Activated CD4-positive, alpha-beta T cell treated with anti-CD3 and anti-CD28 coated beads, Interleukin-2, amount 50 U/mL, for 24 hours (primary cell): ENCODE results near the gene CALU.

Experiments
- DNase-seq, 2 donors: peaks; one replicate each; pipeline ENCODE4 v3.0.0-alpha.2; 2020; ENCODE audit warnings: low read depth in 1 of 2, low spot score in 1 of 2

CALU gene

DNA sequence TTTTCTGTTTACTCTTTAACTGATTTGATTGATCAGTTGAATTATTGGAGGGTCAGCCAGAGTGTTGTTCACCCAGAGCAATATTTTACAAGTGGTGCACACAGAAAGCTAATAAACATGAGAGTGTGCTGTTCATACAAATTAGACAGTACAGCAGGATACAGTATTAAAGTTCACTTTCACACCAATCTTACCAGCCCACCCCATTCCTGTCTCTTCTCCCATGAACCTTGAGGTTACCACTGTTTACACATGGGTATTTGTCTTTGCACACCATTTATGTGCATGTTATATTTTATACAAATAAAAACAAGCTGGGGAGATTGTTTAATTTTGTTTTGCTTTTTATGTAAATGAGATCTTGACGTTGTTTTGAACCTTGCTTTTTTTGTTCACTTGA is 6.5 kb downstream of the CALU start:
- DNase-seq, result no peak

DNA sequence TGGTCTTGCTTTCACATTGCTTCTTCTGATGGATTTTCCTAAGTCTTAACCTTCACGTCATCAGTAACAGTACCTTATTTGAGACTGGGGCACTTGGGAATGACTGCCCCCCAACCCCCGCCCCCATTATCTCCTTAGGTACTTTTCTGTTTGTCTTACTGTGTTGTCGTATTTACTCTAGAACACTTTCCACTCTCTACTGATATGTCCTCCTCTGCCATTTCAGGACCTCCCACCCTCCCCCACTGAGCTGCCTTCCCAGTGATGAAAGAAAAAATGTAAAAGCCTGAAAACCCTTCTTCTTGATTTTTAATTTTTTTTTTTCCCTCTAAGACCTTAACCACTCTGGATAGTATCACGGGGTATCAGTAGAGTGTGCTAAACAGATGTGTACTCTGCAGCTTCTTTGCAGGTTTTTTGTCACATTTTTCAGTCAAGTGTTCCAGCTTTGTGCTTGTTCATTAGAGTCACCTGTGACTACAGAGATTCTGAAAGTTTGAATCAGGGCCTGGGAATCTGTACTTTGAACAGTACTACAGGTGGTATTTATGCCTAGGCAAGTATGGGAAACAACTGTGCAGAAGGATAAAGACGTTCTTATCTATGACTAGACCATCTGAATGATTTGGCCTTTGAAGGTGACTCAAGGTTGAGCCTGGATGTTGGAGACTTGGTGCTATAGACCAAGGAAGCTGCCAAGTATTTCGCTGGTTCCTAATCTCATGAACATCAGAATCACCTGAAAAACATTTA is 8.3 kb downstream of the CALU start:
- DNase-seq, result no peak

DNA sequence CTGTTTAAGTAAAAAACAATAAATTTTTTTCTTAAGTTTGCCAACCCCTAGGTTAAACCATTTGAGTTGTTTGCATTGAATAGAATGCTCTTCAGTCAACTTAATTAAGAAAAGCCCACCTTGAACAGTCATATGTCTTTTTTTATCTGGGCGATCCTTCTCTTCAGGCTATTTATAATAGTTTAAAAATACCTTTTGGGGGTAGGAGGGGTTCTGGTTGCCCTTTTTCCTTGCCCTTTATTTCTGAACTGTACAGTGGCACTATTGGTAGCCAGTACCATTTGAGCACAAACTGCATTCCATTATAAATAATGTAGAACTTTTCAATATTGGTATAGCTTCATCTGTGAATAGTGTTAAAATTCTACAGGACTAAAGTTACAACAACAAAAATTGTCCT is 13.1 kb downstream of the CALU start:
- DNase-seq, result no peak

DNA sequence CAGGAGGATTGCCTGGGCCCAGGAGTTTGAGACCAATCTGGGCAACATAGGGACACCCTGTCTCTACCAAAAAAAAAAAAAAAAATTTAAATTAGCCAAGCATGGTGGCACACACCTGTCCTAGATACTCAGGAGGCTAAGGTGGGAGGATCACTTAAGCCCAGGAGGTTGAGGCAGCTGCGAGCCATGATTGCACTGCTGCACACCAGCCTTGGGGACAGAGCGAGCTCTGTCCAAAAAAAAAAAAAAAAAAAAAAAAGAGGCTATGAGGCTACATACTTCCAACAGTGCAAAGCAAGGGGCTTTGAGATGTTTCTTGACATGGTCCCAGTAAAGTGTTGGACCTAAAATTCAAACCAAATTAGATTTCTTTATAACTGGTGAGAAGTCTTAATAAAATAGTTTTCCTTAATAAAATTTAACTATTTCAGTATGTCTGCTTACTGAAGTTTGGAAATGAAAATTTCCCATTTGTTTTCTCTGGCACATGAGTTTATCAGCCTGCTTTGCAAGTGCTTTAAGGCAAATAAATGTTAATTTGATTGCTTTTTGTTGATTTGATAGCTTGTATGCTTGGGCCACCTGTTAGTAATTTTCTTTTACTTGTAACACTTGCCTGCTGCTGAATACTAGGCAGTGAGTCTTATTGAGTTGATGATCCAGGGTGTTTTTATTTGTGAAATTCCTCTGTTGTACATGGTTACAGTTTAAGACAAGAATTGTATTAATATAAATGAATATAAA is 16.1 kb downstream of the CALU start:
- DNase-seq, result no peak

DNA sequence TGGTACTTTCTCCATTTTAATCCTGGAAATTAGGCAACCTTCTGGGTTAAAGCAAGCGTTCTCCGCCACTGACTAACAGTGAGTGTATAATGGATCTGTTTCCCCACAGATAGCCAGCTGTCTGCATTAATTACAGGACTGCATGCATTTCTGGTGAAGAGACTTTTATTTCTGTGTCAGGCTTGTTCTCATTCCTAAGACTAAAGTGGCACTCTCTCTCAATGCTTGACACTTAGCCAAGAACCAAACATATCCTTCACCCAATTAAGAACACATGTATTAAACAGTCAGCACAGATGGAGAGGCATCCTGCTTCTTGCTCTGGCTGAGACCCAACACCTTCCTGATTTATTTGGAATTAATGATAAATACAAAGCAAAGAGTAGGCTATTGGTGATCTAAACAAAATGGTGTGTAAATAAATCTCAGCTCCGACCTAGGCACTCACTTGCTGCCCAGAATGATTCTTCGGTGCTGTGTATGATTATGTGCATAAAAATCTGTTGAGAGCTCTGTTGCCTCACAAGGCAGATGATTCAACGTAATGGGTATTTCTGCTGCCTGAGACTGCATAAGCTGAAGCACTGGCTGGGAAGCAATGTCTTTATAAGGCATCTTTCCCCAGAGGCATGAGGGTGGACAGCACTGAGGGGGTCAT is 16.8 kb downstream of the CALU start:
- no peak for DNase-seq

DNA sequence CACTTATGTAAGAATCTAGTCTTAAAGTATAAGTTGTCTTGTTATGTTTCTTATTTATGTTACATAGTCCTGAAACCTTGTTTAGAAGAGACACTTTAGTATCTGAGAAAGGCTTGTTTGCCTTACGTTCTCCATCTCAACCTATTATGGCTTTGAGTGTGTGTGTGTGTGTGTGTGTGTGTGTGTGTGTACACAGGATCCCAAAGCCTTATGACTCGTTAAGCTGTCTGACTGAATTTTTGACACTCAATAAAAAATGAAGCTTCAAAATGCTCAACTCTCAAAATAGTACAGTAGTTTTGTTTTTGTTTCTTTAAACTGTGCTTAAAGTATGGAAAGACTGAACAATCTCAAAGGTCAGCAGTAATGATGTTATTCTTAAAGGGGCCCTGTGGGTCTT is 18.0 kb downstream of the CALU start:
- DNase-seq, result no peak

DNA sequence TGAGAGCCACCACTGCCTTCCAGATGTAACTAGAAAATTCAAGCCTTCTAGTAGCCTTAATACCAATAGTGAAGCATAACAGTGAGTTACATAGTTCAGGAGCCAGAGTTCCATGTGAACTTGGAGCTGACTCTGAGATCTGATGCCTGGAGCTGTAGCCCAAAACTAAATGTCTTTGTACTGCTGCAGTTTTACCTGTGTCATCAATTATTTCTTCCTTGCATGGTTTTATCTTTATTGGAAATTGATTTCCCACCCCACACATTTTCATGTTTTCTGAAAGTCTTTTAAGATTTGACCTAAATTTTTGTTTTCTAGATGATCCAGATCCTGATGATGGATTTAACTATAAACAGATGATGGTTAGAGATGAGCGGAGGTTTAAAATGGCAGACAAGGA is 19.4 kb downstream of the CALU start:
- no peak for DNase-seq

DNA sequence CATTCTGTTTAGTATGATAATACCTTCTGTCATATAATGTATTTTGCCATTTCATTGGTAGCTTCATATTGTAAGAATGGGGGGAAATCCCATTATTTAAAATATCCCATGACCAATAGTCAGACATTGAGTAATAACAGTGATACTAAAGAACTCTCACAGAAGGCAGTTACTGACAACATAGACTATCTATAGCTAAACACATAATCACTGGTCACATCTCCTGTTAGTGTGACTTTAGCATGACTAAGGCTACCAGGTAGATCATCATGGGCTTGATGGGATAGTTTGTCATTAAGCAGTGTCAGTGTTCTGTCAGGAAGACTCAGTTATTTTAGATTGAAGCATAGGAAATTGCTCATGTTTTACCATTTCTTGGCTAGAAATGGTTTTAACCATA is 20.1 kb downstream of the CALU start:
- no peak for DNase-seq

DNA sequence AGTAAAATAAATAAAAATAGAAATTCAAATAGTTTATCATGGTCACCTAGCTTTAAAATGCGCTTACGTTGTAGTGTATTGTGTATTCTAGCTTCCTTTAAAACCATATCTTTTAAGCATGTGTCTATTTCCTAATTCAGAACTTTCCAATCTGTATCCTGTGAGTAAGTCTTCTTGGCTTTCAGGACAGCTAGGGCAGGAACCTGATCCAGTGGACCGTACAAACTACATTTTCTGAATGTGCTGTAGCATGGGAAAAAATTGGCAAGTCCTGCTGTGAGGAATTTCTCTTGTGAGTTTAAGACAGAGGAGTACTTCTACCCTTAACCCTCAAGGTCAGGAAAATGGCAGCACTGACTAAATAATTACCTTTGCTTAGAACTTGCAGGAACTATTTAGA is 24.4 kb downstream of the CALU start:
- DNase-seq, result no peak

DNA sequence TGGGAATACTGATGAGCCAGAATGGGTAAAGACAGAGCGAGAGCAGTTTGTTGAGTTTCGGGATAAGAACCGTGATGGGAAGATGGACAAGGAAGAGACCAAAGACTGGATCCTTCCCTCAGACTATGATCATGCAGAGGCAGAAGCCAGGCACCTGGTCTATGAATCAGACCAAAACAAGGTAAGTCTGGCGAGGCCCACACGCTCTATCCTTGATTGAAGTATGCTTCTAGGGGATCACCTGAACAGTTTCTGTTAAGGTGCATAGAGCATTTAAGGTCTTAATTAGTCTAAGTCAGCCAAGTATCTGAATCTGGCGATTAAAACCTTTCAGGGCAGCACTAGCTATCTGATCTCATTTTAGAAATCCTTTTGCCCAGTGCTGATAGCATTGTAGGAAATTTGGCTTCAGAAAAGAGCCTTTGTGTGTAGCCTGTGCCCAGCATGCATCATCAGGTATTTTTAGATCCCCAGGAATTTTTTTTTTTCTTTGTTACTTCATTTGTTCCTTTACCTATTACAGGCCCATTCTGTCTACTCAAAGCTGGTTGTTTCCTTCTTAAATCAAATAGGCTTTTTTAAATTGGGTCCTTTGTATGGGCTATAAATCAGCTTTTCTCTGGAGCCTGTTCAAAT is 28.4 kb downstream of the CALU start:
- no peak for DNase-seq

DNA sequence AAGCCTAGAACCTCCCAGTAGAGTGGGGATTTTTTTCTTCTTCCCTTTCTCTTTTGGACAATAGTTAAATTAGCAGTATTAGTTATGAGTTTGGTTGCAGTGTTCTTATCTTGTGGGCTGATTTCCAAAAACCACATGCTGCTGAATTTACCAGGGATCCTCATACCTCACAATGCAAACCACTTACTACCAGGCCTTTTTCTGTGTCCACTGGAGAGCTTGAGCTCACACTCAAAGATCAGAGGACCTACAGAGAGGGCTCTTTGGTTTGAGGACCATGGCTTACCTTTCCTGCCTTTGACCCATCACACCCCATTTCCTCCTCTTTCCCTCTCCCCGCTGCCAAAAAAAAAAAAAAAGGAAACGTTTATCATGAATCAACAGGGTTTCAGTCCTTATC is 31.1 kb downstream of the CALU start:
- no peak for DNase-seq

DNA sequence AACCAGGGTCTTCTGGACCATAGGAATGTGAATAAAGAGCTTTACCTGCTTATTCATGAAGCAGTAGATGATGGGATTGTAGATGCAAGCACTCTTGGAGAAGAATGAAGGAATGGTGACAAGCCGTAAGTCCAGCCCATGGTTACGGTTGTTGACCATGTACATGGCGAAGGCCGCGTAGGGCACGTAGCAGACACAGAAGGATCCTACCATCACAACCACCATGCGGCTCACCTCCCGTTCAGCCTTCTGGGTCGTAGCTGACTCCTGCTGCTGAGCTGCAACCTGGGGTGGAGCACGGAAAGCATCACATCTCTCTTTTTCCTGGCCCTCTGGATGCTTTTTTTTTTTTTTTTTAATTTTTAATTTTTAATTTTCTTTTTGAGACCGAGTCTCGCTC is 34.4 kb downstream of the CALU start:
- no peak for DNase-seq

DNA sequence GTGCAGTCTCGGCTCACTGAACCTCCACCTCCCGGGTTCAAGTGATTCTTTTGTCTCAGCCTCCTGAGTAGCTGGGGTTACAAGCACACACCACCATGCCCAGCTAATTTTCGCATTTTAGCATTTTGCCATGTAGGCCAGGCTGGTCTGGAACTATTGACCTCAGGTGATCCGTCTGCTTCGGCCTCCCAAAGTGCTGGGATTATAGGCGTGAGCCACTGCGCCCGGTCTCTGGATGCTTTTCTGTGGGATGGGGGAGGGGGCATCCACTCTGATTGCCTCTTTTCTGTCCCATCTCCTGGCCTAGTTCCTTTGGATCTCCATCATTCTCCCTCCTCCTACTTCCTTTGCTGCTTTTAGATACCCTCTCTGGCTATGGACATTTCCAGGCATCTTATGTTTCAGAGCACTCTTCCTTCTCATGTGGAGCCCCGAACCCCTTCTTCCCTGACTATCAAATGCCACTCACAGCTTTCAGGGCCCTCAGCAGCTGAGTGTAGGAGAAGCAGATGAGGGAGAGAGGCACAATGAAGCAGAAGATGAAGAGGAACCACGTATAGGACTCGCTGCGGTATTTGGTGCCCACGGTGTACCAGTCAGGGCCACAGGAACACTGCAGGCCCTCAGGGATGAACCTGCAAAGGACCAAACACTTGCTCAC is 35.0 kb downstream of the CALU start:
- DNase-seq, result no peak

DNA sequence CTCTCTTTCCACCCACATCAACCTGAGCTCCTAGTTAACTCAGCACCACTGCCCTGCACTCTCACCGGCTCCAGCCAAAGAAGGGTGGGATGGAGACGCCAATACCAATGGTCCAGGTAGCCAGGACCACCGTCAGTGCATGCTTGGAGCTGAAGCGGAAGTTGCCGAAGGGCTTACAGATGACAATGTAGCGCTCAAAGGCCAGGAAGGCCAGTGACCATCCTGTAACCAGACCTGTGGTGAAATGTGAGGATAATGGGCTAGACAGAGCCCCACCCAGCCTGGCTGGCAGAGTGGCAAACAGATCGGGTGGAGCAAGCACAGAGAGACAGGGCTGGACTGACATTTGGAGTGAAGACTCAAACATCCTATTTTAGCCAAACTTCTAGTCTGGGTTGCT is 35.8 kb downstream of the CALU start:
- no peak for DNase-seq

DNA sequence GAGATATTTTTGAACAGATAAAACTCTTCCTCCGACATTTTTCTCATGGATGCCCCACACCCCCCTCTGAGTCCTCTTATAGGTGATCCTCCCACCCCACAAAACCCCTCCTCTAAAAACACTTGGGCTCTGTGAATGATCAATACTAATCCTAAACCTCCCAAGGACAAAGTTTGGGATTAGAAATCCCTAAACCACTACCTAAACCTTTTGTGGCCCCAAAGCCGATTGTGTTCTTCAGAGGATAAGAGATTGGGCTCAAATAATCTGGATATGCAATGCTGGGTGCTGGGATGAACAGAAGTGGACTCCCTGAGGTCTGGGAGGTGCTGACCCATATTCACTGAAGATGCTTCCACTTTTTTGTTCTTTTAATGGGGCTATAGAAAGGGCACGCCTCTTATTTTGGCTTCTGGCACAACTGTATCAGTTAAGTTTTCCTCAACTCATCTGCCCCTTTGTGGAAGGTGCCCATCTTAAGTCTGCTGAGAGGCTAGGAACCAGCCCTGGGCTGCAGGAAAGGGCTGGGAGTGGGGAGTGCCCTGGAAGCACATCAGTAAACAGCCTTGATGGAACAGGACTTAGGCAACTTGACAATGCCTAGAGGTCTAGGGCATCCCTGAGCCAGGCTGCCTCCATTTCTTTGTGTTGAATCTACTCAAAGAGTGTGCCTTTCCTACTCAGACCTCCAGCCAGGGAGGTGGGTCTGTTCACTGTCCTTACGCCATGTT is 36.8 kb downstream of the CALU start, which contains the start of gene OPN1SW:
OPN1SW (minus strand) TSS at position 51 of the 731 bp plus-strand sequence; CDS start at position 38, 13 bp downstream.
- no peak for DNase-seq

DNA sequence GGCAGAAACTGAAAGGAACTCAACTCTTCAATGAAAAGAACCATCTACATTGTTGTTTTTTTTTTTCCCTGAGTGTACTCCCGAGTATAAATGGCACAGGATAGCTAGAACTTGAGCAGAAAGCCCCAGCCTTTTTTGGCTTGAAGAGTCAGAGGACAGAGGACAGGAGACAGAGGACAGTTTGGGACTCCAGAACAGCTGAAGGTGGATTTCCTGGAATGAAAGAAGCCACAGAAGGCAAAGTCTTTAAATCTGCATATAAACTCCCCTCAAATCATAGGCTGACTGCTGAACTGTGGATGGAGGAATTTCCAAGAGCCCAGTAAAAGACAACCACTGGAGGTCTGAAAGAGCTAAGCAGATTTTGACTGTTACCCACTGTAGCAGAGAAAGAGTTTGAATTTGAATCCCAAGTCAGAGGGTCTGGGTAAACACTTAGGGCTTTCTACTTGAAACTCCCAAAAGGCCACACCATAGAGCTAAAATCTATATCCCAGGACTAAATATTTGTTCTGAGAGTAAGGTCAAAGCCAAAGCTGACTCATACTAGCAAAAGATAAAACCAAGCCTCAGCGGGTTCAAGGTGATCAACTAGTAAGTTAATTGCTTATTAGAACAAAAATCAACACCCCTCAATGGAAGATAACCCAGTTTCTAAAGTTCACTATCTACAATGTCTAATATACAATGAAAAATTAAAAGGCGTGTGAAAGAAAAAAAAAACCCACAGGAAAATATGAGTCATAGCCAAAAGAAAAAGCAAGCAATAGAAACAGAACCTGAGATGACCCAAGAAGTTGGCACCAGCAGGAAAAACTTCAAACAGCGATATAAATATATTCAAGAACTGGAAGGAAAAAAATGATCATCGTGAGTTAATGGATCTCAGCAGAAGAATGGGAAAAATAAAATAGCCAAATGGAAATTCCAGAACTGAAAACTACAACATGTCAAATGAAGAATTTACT is 38.3 kb downstream of the CALU start:
- no peak for DNase-seq

DNA sequence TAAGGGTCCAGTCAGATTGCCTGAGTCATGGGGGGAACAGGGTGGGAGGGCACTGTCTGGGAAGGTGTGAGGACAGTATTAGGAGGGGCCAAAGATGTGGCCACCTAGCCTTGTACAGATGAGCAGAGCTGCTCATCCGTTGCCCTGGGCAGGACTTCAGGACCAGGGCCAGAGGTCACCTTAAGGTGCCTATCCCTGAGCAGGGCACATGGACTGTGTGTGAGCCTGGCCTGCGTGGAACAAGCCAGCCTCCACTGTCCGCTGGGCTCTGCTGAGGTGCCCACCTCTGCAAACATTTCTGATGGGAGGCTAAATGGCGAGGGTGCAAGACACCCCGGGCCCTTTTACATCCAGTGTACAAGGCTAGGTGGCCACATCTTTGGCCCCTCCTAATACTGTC is 39.8 kb downstream of the CALU start:
- DNase-seq, result no peak

DNA sequence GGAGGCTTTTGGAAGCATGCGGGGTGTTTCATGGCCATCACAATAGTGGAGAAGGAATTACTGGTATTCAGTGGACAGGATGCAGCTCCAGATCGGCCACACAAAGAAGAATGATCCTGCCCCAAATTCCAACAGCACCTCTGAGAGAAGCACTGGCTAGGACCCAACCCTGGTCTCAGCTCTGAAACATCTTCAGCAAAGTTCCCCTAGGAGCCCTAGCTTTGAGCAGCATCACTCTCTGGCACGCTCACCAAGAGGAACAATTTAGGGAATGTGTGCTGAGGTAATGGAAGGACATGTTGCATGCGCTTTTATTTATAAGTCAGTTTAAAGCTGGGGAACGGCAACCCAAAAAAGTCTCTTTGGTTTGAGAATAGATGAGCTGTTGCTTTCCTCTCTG is 42.0 kb downstream of the CALU start:
- no peak for DNase-seq

DNA sequence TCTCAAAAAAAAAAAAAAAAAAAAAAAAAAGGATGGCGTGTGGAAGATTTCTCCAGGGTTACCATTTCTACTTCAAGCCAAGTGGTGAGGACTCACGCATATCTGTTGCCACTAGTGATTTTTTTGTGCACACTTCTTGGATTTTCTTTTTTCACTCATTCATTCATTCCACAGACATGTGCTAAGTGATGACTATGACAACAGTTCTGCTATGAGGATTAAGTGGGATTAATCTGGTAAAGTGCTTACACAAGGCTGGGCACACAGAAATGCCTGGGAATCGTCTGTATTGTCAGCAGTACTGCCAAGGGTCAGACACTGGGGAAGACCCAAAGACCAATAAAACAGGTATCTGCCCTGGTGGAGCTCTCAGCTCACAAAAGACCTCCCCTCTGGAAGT is 42.7 kb downstream of the CALU start:
- no peak for DNase-seq
